Measurements from ENCODE around the gene GAL3ST1. TPM values are rescaled to one million over a fixed set of nuclear protein-coding genes. Genes with fewer than 3 reads are reported as not detected.
A peak's percentile ranks its signal among the peaks of the same experiment; 100 is the strongest.

Gene GAL3ST1
- polyA plus RNA-seq, 4 donors: 11.1 to 89.5 (median 50.8) TPM

DNA sequence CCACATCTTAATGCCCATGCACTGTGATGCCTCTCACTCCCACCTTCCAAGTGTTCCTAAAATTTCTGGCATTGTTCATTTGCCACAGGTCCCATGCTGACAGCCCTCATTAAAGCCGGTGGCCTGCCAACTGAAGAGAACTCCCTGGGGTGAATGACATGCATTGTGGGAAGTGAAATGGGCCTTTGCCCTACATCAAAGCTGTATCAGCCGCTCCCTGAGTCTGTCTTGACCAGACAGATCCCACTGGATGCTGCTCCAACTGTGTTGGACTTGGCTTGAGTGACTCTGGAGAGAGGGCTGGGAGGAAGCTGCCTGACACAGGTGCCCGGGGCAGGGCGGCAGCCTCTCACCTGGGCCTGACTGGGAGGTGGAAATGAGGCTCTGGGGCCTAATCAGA lies 60.2 kb downstream of the GAL3ST1 start:
- Histone ChIP-seq H3K36me3 (ENCODE audit: control insufficient read depth in 3 of 3, insufficient read depth in 2 of 3, low read depth in 1 of 3, low read length in 3 of 3) (no peaks in the 10 kb centered on the region), H3K4me3 (ENCODE audit: low read depth in 1 of 3, low read length in 3 of 3) (no peak overlapping the region), H3K9me3 (ENCODE audit: control insufficient read depth in 2 of 2, insufficient read depth in 1 of 2, low read depth in 1 of 2, low read length in 1 of 2) (peaks cover 0 to 3% of the 10 kb centered on the region in 2 donors), H3K27me3 (ENCODE audit: control insufficient read depth in 3 of 3, insufficient read depth in 3 of 3, low read length in 3 of 3) (no peaks in the 10 kb centered on the region), H3K4me1 (ENCODE audit: control insufficient read depth in 3 of 3, insufficient read depth in 2 of 3, low read depth in 1 of 3, low read length in 2 of 3) (no peaks in the 10 kb centered on the region), H3K27ac (ENCODE audit: low read depth in 1 of 3, low read length in 2 of 3) (no peak overlapping the region)
- DNase-seq: no peak
- FAIRE-seq: no peak
- 50 to 82% (median 63%) methylated on average over 4 of the region's 4 CpGs for WGBS, 3 donors

DNA sequence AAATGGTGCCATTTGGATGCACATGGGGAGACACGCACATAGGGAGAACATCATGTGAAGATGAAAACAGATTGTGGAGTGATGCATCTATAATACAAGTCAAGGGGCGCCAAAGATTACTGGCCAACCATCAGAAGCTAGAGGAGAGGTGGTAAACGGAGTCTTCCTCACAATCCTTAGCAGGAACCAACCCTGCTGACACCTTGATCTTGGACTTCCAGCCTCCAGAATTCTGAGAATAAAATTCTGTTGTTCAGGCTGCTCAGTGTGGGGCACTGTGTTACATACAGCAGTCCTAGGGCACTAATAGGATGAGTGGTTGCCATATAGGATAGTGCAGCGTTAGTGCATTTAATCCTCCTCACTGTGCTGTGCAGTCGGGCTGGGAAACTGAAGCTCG lies 61.0 kb downstream of the GAL3ST1 start:
- FAIRE-seq: no peak
- Histone ChIP-seq H3K9me3 (ENCODE audit: control insufficient read depth in 2 of 2, insufficient read depth in 1 of 2, low read depth in 1 of 2, low read length in 1 of 2) (peaks cover 0 to 3% of the 10 kb centered on the region in 2 donors), H3K27me3 (ENCODE audit: control insufficient read depth in 3 of 3, insufficient read depth in 3 of 3, low read length in 3 of 3) (no peaks in the 10 kb centered on the region), H3K4me1 (ENCODE audit: control insufficient read depth in 3 of 3, insufficient read depth in 2 of 3, low read depth in 1 of 3, low read length in 2 of 3) (no peaks in the 10 kb centered on the region), H3K36me3 (ENCODE audit: control insufficient read depth in 3 of 3, insufficient read depth in 2 of 3, low read depth in 1 of 3, low read length in 3 of 3) (no peaks in the 10 kb centered on the region), H3K4me3 (ENCODE audit: low read depth in 1 of 3, low read length in 3 of 3) (no peak overlapping the region), H3K27ac (ENCODE audit: low read depth in 1 of 3, low read length in 2 of 3) (no peak overlapping the region)
- WGBS, 3 donors: 93 to 94% (median 93%) methylated on average over 6 of the region's 6 CpGs
- DNase-seq: no peak

DNA sequence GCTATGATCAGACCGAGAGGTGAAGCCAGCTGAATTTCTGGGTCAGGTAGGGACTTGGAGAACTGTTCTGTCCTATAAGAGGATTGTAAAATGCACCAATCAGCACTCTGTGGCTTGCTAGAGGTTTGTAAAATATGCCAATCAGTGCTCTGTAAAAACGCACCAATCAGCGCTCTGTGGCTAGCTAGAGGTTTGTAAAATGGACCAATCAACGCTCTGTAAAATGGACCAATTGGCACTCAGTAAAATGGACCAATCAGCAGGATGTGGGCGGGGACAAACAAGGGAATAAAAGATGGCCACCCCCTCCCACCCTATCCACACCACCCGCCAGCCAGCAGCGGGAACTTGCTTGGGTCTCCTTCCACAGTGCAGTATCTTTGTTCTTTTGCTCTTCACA lies 62.6 kb downstream of the GAL3ST1 start:
- DNase-seq (no peak), FAIRE-seq (no peak)
- no peaks in the 10 kb centered on the region for H3K4me1 ChIP-seq (ENCODE audit: control insufficient read depth in 3 of 3, insufficient read depth in 2 of 3, low read depth in 1 of 3, low read length in 2 of 3)
- whole genome bisulfite sequencing, 3 donors: 85 to 92% (median 88%) methylated on average over 7 of the region's 7 CpGs
- no peaks in the 10 kb centered on the region for H3K36me3 ChIP-seq (ENCODE audit: control insufficient read depth in 3 of 3, insufficient read depth in 2 of 3, low read depth in 1 of 3, low read length in 3 of 3)
- H3K4me3 ChIP-seq (ENCODE audit: low read depth in 1 of 3, low read length in 3 of 3): no peak overlapping the region
- peaks cover 0 to 7% (median 0%) of the 10 kb centered on the region in 3 donors for H3K27me3 ChIP-seq (ENCODE audit: control insufficient read depth in 3 of 3, insufficient read depth in 3 of 3, low read length in 3 of 3)
- H3K9me3 ChIP-seq (ENCODE audit: control insufficient read depth in 2 of 2, insufficient read depth in 1 of 2, low read depth in 1 of 2, low read length in 1 of 2): peaks cover 0 to 3% of the 10 kb centered on the region in 2 donors
- no peak overlapping the region for H3K27ac ChIP-seq (ENCODE audit: low read depth in 1 of 3, low read length in 2 of 3)

DNA sequence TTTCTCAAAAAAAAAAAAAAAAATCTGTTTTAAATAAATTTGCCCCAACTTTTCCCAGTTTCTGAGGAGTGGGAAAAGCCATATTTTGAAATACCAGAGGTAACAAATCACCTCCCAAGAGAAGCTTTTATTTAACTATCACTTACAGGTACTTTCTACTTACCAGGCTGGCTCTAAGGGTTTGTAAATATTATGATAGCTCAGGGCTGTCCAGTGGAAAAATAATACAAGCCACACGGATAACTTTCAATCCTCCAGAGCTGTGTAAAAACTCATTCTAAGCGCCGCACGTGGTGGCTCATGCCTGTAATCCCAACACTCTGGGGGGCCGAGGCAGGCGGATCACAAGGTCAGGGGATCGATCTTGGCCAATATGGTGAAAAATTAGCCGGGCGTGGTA lies 63.4 kb downstream of the GAL3ST1 start:
- Histone ChIP-seq H3K4me3 (ENCODE audit: low read depth in 1 of 3, low read length in 3 of 3) (no peak overlapping the region), H3K36me3 (ENCODE audit: control insufficient read depth in 3 of 3, insufficient read depth in 2 of 3, low read depth in 1 of 3, low read length in 3 of 3) (no peaks in the 10 kb centered on the region), H3K9me3 (ENCODE audit: control insufficient read depth in 2 of 2, insufficient read depth in 1 of 2, low read depth in 1 of 2, low read length in 1 of 2) (peaks cover 0 to 3% of the 10 kb centered on the region in 2 donors), H3K4me1 (ENCODE audit: control insufficient read depth in 3 of 3, insufficient read depth in 2 of 3, low read depth in 1 of 3, low read length in 2 of 3) (no peaks in the 10 kb centered on the region), H3K27ac (ENCODE audit: low read depth in 1 of 3, low read length in 2 of 3) (no peak overlapping the region), H3K27me3 (ENCODE audit: control insufficient read depth in 3 of 3, insufficient read depth in 3 of 3, low read length in 3 of 3) (peaks cover 0 to 11% (median 3%) of the 10 kb centered on the region in 3 donors)
- DNase-seq (no peak), FAIRE-seq (no peak)
- 82 to 89% (median 83%) methylated on average over 9 of the region's 9 CpGs for WGBS, 3 donors

DNA sequence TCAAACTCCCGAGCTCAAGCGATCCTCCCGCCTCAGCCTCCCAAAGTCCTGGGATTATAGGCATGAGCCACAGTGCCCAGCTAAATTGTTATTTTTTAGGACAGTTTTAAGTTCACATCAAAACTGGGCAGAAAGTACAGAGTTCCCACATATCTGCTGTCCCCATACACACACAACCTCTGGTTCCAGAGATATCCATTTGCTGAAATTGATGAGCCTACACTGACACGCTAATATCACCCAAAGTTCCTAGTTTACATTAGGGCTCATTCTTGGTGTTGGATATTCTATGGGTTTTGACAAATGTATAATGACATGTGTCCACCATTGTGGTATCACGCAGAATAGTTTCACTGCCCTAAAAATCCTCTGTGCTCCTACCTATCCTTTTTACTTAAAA lies 66.2 kb downstream of the GAL3ST1 start:
- Histone ChIP-seq H3K36me3 (ENCODE audit: control insufficient read depth in 3 of 3, insufficient read depth in 2 of 3, low read depth in 1 of 3, low read length in 3 of 3) (no peaks in the 10 kb centered on the region), H3K27me3 (ENCODE audit: control insufficient read depth in 3 of 3, insufficient read depth in 3 of 3, low read length in 3 of 3) (peaks cover 6 to 35% (median 15%) of the 10 kb centered on the region in 3 donors), H3K9me3 (ENCODE audit: control insufficient read depth in 2 of 2, insufficient read depth in 1 of 2, low read depth in 1 of 2, low read length in 1 of 2) (no peaks in the 10 kb centered on the region), H3K27ac (ENCODE audit: low read depth in 1 of 3, low read length in 2 of 3) (no peak overlapping the region), H3K4me1 (ENCODE audit: control insufficient read depth in 3 of 3, insufficient read depth in 2 of 3, low read depth in 1 of 3, low read length in 2 of 3) (peaks cover 0 to 3% (median 0%) of the 10 kb centered on the region in 3 donors), H3K4me3 (ENCODE audit: low read depth in 1 of 3, low read length in 3 of 3) (no peak overlapping the region)
- 62 to 94% (median 90%) methylated on average over 5 of the region's 5 CpGs for WGBS, 3 donors
- DNase-seq (no peak), FAIRE-seq (no peak)

DNA sequence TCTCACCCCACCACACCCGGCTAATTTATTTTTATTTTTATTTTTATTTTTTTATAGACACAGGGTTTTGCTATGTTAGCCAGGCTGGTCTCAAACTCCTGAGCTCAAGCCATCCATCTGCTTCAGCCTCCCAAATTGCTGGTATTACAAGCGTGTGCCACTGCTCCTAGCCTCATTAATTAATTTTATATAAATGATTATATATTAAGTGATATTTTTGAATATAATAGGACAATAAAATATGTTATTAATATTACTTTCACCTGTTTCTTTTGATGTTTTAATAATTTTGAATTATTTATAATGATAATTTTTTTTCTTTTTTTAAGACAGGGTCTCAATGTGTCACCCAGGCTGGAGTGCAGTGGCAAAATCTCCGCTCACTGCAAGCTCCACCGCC lies 66.8 kb downstream of the GAL3ST1 start:
- Histone ChIP-seq H3K9me3 (ENCODE audit: control insufficient read depth in 2 of 2, insufficient read depth in 1 of 2, low read depth in 1 of 2, low read length in 1 of 2) (no peaks in the 10 kb centered on the region), H3K27me3 (ENCODE audit: control insufficient read depth in 3 of 3, insufficient read depth in 3 of 3, low read length in 3 of 3) (peaks cover 6 to 35% (median 15%) of the 10 kb centered on the region in 3 donors), H3K4me1 (ENCODE audit: control insufficient read depth in 3 of 3, insufficient read depth in 2 of 3, low read depth in 1 of 3, low read length in 2 of 3) (peaks cover 0 to 3% (median 0%) of the 10 kb centered on the region in 3 donors), H3K4me3 (ENCODE audit: low read depth in 1 of 3, low read length in 3 of 3) (no peak overlapping the region), H3K27ac (ENCODE audit: low read depth in 1 of 3, low read length in 2 of 3) (no peak overlapping the region), H3K36me3 (ENCODE audit: control insufficient read depth in 3 of 3, insufficient read depth in 2 of 3, low read depth in 1 of 3, low read length in 3 of 3) (no peaks in the 10 kb centered on the region)
- 87 to 93% (median 90%) methylated on average over 4 of the region's 4 CpGs for WGBS, 3 donors
- no peak for DNase-seq
- FAIRE-seq: no peak

DNA sequence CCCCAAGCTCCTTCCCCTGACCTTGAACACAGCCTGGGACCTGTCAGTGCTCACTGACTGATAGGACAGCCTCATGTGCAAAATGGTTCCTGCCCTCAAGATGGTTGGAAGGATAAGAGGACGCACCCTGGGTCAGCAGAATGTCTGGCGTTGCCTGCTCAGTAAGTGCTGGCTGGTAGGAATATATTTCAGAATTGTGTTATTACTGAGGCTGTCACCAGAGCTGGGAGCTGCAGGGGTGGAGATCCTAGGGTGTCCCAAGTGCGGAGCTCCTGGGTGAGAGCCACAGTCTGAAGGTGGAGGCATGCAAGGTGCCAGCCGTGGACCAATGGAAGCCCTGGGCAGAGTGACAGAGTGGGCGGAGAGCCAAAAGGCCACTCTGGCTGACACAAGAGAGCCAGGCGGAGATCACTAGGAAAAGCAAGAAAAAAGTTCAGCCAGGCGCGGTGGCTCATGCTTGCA lies 67.9 kb downstream of the GAL3ST1 start:
- Histone ChIP-seq H3K27me3 (ENCODE audit: control insufficient read depth in 3 of 3, insufficient read depth in 3 of 3, low read length in 3 of 3) (peaks cover 6 to 35% (median 19%) of the 10 kb centered on the region in 3 donors), H3K4me1 (ENCODE audit: control insufficient read depth in 3 of 3, insufficient read depth in 2 of 3, low read depth in 1 of 3, low read length in 2 of 3) (peaks cover 0 to 3% (median 0%) of the 10 kb centered on the region in 3 donors), H3K36me3 (ENCODE audit: control insufficient read depth in 3 of 3, insufficient read depth in 2 of 3, low read depth in 1 of 3, low read length in 3 of 3) (no peaks in the 10 kb centered on the region), H3K27ac (ENCODE audit: low read depth in 1 of 3, low read length in 2 of 3) (no peak overlapping the region), H3K4me3 (ENCODE audit: low read depth in 1 of 3, low read length in 3 of 3) (no peak overlapping the region), H3K9me3 (ENCODE audit: control insufficient read depth in 2 of 2, insufficient read depth in 1 of 2, low read depth in 1 of 2, low read length in 1 of 2) (no peaks in the 10 kb centered on the region)
- 26 to 77% (median 53%) methylated on average over 8 of the region's 8 CpGs for WGBS, 3 donors
- DNase-seq (peak in 1 of 2 donors; percentile 60), FAIRE-seq (no peak)

Other genes with a start within 250 kb of the GAL3ST1 start
- gene TBC1D10A, start 247.7 kb downstream of the GAL3ST1 start, polyA plus RNA-seq: 10 to 100 TPM in 3 of 4 donors, 1 to 10 TPM in 1; 8.5 to 16.3 (median 14.4) TPM
- gene SF3A1, start 217.8 kb downstream of the GAL3ST1 start, polyA plus RNA-seq: 10 to 100 TPM; 17.6 to 94.1 (median 27.2) TPM
- 1 to 10 TPM; 1.5 to 5.9 (median 2.3) TPM for gene CCDC157, start 217.7 kb downstream of the GAL3ST1 start, polyA plus RNA-seq
- gene RNF215, start 187.3 kb downstream of the GAL3ST1 start, polyA plus RNA-seq: 10 to 100 TPM in 2 of 4 donors, 1 to 10 TPM in 2; 3.8 to 12.1 (median 10.3) TPM
- 10 to 100 TPM; 19.7 to 57.0 (median 36.8) TPM for gene SEC14L2, start 177.6 kb downstream of the GAL3ST1 start, polyA plus RNA-seq
- 10 to 100 TPM in 3 of 4 donors, 1 to 10 TPM in 1; 10.0 to 36.7 (median 21.1) TPM for gene MTFP1, start 148.9 kb downstream of the GAL3ST1 start, polyA plus RNA-seq
- not detected for gene SEC14L3, start 102.6 kb downstream of the GAL3ST1 start, polyA plus RNA-seq
- gene SEC14L4, start 69.0 kb downstream of the GAL3ST1 start, polyA plus RNA-seq: under 1 TPM in 2 of 4 donors, not detected in 2; 0.04 to 0.06 TPM
- gene SEC14L6, start 27.9 kb downstream of the GAL3ST1 start, polyA plus RNA-seq: 1 to 10 TPM in 1 of 4 donors, under 1 TPM in 1, not detected in 2; 0.15 to 1.2 TPM
- 10 to 100 TPM; 37.1 to 68.3 (median 59.0) TPM for gene PES1, start 17.2 kb upstream of the GAL3ST1 start, polyA plus RNA-seq
- gene TCN2, start 32.5 kb upstream of the GAL3ST1 start, polyA plus RNA-seq: 10 to 100 TPM in 3 of 4 donors, 1 to 10 TPM in 1; 8.7 to 52.5 (median 16.2) TPM
- 1 to 10 TPM in 2 of 4 donors, under 1 TPM in 2; 0.54 to 2.2 (median 1.4) TPM for gene SLC35E4, start 61.1 kb upstream of the GAL3ST1 start, polyA plus RNA-seq
- 1 to 10 TPM; 4.3 to 9.4 (median 7.7) TPM for gene DUSP18, start 93.2 kb upstream of the GAL3ST1 start, polyA plus RNA-seq
- gene OSBP2, start 120.2 kb upstream of the GAL3ST1 start, polyA plus RNA-seq: 10 to 100 TPM in 1 of 4 donors, 1 to 10 TPM in 3; 1.3 to 99.3 (median 1.8) TPM